HepG2 (cell line): ENCODE data around the gene SEC63.

Source experiments
- FOXK2 ChIP-seq: fragments of 450-650 bp; IDR thresholded peaks from 2 replicates; pipeline ENCODE4 v1.6.1; 2016
- TAF15 ChIP-seq: fragments of 200-400 bp; formaldehyde crosslinking; IDR thresholded peaks from one replicate; pipeline ENCODE4 v1.6.1; 2018; ENCODE audit warnings: mild to moderate bottlenecking, low read depth, low read length; ENCODE audit not compliant: poor library complexity, severe bottlenecking
- TF ChIP-seq, protein P1 (sequence below): sonication (generic); formaldehyde crosslinking; IDR thresholded peaks from 2 replicates; pipeline ENCODE4 v1.8.0; 2022; ENCODE audit warnings: missing genetic modification reagents, mild to moderate bottlenecking, borderline replicate concordance
- TF ChIP-seq, protein P2 (sequence below): sonication (generic); formaldehyde crosslinking; conservative IDR thresholded peaks from 2 replicates; pipeline ENCODE4 v1.4.0; 2020; ENCODE audit warnings: missing genetic modification reagents
- TF ChIP-seq, protein P3 (sequence below): sonication (generic); formaldehyde crosslinking; IDR thresholded peaks from 2 replicates; pipeline ENCODE4 v1.5.0; 2020; ENCODE audit warnings: mild to moderate bottlenecking, missing genetic modification reagents, moderate library complexity

- TF ChIP-seq, protein P1, sequence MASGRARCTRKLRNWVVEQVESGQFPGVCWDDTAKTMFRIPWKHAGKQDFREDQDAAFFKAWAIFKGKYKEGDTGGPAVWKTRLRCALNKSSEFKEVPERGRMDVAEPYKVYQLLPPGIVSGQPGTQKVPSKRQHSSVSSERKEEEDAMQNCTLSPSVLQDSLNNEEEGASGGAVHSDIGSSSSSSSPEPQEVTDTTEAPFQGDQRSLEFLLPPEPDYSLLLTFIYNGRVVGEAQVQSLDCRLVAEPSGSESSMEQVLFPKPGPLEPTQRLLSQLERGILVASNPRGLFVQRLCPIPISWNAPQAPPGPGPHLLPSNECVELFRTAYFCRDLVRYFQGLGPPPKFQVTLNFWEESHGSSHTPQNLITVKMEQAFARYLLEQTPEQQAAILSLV = no peak
- TF ChIP-seq, protein P2, sequence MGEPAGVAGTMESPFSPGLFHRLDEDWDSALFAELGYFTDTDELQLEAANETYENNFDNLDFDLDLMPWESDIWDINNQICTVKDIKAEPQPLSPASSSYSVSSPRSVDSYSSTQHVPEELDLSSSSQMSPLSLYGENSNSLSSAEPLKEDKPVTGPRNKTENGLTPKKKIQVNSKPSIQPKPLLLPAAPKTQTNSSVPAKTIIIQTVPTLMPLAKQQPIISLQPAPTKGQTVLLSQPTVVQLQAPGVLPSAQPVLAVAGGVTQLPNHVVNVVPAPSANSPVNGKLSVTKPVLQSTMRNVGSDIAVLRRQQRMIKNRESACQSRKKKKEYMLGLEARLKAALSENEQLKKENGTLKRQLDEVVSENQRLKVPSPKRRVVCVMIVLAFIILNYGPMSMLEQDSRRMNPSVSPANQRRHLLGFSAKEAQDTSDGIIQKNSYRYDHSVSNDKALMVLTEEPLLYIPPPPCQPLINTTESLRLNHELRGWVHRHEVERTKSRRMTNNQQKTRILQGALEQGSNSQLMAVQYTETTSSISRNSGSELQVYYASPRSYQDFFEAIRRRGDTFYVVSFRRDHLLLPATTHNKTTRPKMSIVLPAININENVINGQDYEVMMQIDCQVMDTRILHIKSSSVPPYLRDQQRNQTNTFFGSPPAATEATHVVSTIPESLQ (CRISPR knock-in tag) = no peak
- TF ChIP-seq TAF15 (no peak), FOXK2 (no peak)
- TF ChIP-seq, protein P3, sequence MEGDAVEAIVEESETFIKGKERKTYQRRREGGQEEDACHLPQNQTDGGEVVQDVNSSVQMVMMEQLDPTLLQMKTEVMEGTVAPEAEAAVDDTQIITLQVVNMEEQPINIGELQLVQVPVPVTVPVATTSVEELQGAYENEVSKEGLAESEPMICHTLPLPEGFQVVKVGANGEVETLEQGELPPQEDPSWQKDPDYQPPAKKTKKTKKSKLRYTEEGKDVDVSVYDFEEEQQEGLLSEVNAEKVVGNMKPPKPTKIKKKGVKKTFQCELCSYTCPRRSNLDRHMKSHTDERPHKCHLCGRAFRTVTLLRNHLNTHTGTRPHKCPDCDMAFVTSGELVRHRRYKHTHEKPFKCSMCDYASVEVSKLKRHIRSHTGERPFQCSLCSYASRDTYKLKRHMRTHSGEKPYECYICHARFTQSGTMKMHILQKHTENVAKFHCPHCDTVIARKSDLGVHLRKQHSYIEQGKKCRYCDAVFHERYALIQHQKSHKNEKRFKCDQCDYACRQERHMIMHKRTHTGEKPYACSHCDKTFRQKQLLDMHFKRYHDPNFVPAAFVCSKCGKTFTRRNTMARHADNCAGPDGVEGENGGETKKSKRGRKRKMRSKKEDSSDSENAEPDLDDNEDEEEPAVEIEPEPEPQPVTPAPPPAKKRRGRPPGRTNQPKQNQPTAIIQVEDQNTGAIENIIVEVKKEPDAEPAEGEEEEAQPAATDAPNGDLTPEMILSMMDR (CRISPR knock-in tag) = no peak
These were observed 40.3 kb downstream of the SEC63 start for GRCh38 chr6:107917451-107918375.
